Ishikawa (cell line): Measurements from ENCODE around the gene RELN.

Experiments used
- CEBPB ChIP-seq: IDR thresholded peaks from 2 replicates; pipeline ENCODE4 v1.6.1; 2012
- CREB1 ChIP-seq: IDR thresholded peaks from 2 replicates; pipeline ENCODE4 v1.6.1; 2012; ENCODE audit warnings: low read depth
- EGR1 ChIP-seq: IDR thresholded peaks from 2 replicates; pipeline ENCODE4 v1.6.1; 2012
- EP300 ChIP-seq: IDR thresholded peaks from 2 replicates; pipeline ENCODE4 v1.6.1; 2012; ENCODE audit warnings: borderline replicate concordance
- FOXM1 ChIP-seq: IDR thresholded peaks from 2 replicates; pipeline ENCODE4 v1.6.1; 2012; ENCODE audit warnings: low read depth, borderline replicate concordance
- MAX ChIP-seq: IDR thresholded peaks from 2 replicates; pipeline ENCODE4 v1.6.1; 2012
- NFIC ChIP-seq: IDR thresholded peaks from 2 replicates; pipeline ENCODE4 v1.6.1; 2012
- RAD21 ChIP-seq: IDR thresholded peaks from 2 replicates; pipeline ENCODE4 v1.6.1; 2012; ENCODE audit warnings: low read depth
- REST ChIP-seq: IDR thresholded peaks from 2 replicates; pipeline ENCODE4 v1.6.1; 2012; ENCODE audit warnings: low read depth, mild to moderate bottlenecking
- TAF1 ChIP-seq: IDR thresholded peaks from 2 replicates; pipeline ENCODE4 v1.6.1; 2012; ENCODE audit warnings: low read depth, mild to moderate bottlenecking
- TCF12 ChIP-seq: IDR thresholded peaks from 2 replicates; pipeline ENCODE4 v1.6.1; 2012; ENCODE audit warnings: low read depth
- TEAD4 ChIP-seq: IDR thresholded peaks from 2 replicates; pipeline ENCODE4 v1.6.1; 2012
- USF1 ChIP-seq: IDR thresholded peaks from 2 replicates; pipeline ENCODE4 v1.6.1; 2012
- YY1 ChIP-seq: IDR thresholded peaks from 2 replicates; pipeline ENCODE4 v1.6.1; 2012; ENCODE audit warnings: low read depth
- ZBTB7A ChIP-seq: IDR thresholded peaks from 2 replicates; pipeline ENCODE4 v1.6.1; 2012; ENCODE audit warnings: low read depth

Gene RELN

GRCh38 chr7:103706805-103707204 is 282.7 kb downstream of the RELN start:
- TF ChIP-seq CEBPB (no peak), YY1 (no peak), ZBTB7A (no peak), MAX (no peak), TEAD4 (no peak), TCF12 (no peak), FOXM1 (no peak), EP300 (no peak), CREB1 (no peak), RAD21 (no peak)

- TF ChIP-seq REST = no peak
- no peak for TF ChIP-seq USF1
- TF ChIP-seq RAD21 = no peak
- TF ChIP-seq EP300 = no peak
- TF ChIP-seq NFIC = no peak
- TF ChIP-seq CREB1 = no peak
- no peak for TF ChIP-seq TCF12
- TF ChIP-seq YY1 = no peak
- TF ChIP-seq TEAD4 = no peak
- TF ChIP-seq TAF1 = no peak
- TF ChIP-seq CEBPB = no peak
- TF ChIP-seq ZBTB7A = no peak
- TF ChIP-seq EGR1 = no peak
- no peak for TF ChIP-seq FOXM1
- no peak for TF ChIP-seq MAX
Observed at GRCh38 chr7:103705542-103705941, 283.9 kb downstream of the RELN start.

- no peak for TF ChIP-seq ZBTB7A
- TF ChIP-seq TEAD4 = no peak
- no peak for TF ChIP-seq TCF12
- no peak for TF ChIP-seq EGR1
- no peak for TF ChIP-seq USF1
- TF ChIP-seq EP300 = no peak
- no peak for TF ChIP-seq YY1
- no peak for TF ChIP-seq NFIC
- TF ChIP-seq TAF1 = no peak
- no peak for TF ChIP-seq CREB1
- TF ChIP-seq FOXM1 = no peak
- TF ChIP-seq RAD21 = no peak
- no peak for TF ChIP-seq MAX
Observed at GRCh38 chr7:103704701-103705100, 284.8 kb downstream of the RELN start.

- TF ChIP-seq TCF12 = no peak
Observed at GRCh38 chr7:103702982-103703381, 286.5 kb downstream of the RELN start.

GRCh38 chr7:103702454-103702853 is 287.0 kb downstream of the RELN start:
- TF ChIP-seq TAF1 (no peak), USF1 (no peak), CEBPB (no peak), RAD21 (no peak), FOXM1 (no peak), YY1 (no peak), CREB1 (no peak), NFIC (no peak), REST (no peak), EP300 (no peak), EGR1 (no peak), TEAD4 (no peak), ZBTB7A (no peak), TCF12 (no peak), MAX (no peak)

- no peak for TF ChIP-seq NFIC
- no peak for TF ChIP-seq MAX
- no peak for TF ChIP-seq FOXM1
- no peak for TF ChIP-seq YY1
- no peak for TF ChIP-seq TAF1
- TF ChIP-seq RAD21 = no peak
- TF ChIP-seq CREB1 = no peak
- no peak for TF ChIP-seq EGR1
Observed at GRCh38 chr7:103699032-103699431, 290.4 kb downstream of the RELN start.
